ENCODE measurements around the gene IL23R. TPM values are rescaled to one million over a fixed set of nuclear protein-coding genes. Genes with fewer than 3 reads are reported as not detected.
"Not testable (repeated sequence)": the region's sequence is repeated elsewhere in the genome, so short reads cannot be mapped to it uniquely, and the experiment has no call there.

IL23R gene
- total and polyA plus RNA-seq, 5 donors = not detected

- Histone ChIP-seq H3K9me3 (ENCODE audit: control insufficient read depth, low read length) (no peaks in the 10 kb centered on the region), H3K4me1 (ENCODE audit: control insufficient read depth, insufficient read depth, low read length) (no peaks in the 10 kb centered on the region), H3K27me3 (ENCODE audit: control insufficient read depth, insufficient read depth) (no peaks in the 10 kb centered on the region), H3K27ac (ENCODE audit: low read length) (no peak overlapping the region), H3K4me3 (ENCODE audit: low read length) (no peak overlapping the region)
- WGBS = 58% methylated on average over 3 of the region's 3 CpGs
- DNase-seq (no peak), ATAC-seq (no peak)
- intact Hi-C loops (cut with DNase I) = no loop called here
Observed at GRCh38 chr1:67193704-67194103, 27.4 kb downstream of the IL23R start.

GRCh38 chr1:67194209-67194863, 28.1 kb downstream of the IL23R start:
- intact Hi-C loops (cut with DNase I) = no loop called here
- ATAC-seq (no peak), DNase-seq (no peak)
- WGBS = 87% methylated on average over 2 of the region's 2 CpGs
- Histone ChIP-seq H3K9me3 (ENCODE audit: control insufficient read depth, low read length) (no peaks in the 10 kb centered on the region), H3K27me3 (ENCODE audit: control insufficient read depth, insufficient read depth) (no peaks in the 10 kb centered on the region), H3K4me1 (ENCODE audit: control insufficient read depth, insufficient read depth, low read length) (no peaks in the 10 kb centered on the region), H3K4me3 (ENCODE audit: low read length) (no peak overlapping the region), H3K27ac (ENCODE audit: low read length) (no peak overlapping the region)

DNA sequence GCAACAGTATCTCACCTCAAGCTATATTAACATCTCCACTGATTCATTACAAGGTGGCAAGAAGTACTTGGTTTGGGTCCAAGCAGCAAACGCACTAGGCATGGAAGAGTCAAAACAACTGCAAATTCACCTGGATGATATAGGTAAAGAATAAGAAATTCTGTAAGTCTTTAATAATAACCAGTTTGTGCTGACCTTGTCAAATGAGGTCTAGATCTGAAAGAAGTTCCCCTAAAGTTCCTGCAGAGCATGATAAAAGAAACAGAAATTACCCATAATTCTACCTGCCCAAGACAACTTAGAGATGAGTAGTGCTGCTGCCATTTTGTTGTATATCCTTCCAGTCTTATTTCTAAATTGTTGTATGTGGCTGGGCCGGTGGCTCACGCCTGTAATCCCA, 34.5 kb downstream of the IL23R start:
- Histone ChIP-seq H3K4me1 (ENCODE audit: control insufficient read depth, insufficient read depth, low read length) (no peaks in the 10 kb centered on the region), H3K9me3 (ENCODE audit: control insufficient read depth, low read length) (no peaks in the 10 kb centered on the region), H3K4me3 (ENCODE audit: low read length) (no peak overlapping the region), H3K27me3 (ENCODE audit: control insufficient read depth, insufficient read depth) (no peaks in the 10 kb centered on the region), H3K27ac (ENCODE audit: low read length) (no peak overlapping the region)
- WGBS = 92% methylated on average over 3 of the region's 3 CpGs
- no peak for ATAC-seq
- no peak for DNase-seq
- intact Hi-C loops (cut with DNase I) = no loop called here

- DNase-seq (no peak), ATAC-seq (no peak)
- intact Hi-C loops (cut with DNase I) = no loop called here
- H3K4me3 ChIP-seq (ENCODE audit: low read length) = no peak overlapping the region
- H3K27ac ChIP-seq (ENCODE audit: low read length) = no peak overlapping the region
- H3K27me3 ChIP-seq (ENCODE audit: control insufficient read depth, insufficient read depth) = no peaks in the 10 kb centered on the region
- H3K9me3 ChIP-seq (ENCODE audit: control insufficient read depth, low read length) = no peaks in the 10 kb centered on the region
- no peaks in the 10 kb centered on the region for H3K4me1 ChIP-seq (ENCODE audit: control insufficient read depth, insufficient read depth, low read length)
- 83% methylated on average over 1 of the region's 1 CpG for WGBS
Observed at GRCh38 chr1:67201891-67202290, 35.6 kb downstream of the IL23R start.

DNA sequence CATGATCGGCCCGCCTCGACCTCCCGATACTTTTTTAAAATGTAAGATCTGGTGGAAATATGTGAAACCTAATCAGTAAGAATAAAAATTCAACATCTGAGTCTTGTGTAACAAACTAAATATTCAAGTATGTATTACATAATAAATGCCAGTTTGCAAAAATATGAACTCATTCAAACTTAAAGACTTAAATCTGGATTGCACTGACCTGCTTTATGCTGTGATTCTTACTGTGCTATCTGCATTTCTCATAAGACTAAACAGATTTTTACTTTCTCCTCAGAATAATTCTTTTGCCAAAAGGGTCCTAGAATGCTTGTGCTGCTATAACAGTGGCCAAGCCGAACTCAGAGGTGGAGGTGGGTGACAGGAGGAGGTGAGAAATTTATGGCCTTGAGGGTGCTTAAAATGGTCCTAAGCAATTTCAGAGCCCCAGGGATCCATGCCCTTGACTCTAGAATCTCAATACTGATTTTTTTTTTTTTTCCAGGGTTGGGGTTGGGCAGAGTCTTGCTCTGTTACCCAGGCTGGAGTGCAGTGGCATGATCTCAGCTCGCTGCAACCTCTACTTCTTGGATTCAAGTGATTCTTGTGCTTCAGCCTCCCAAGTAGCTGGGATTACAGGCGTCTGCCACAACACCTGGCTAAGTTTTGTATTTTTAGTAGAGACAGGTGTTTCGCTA, 38.2 kb downstream of the IL23R start:
- 70% methylated on average over 8 of the region's 8 CpGs for WGBS
- Histone ChIP-seq H3K9me3 (ENCODE audit: control insufficient read depth, low read length) (no peaks in the 10 kb centered on the region), H3K27ac (ENCODE audit: low read length) (no peak overlapping the region), H3K27me3 (ENCODE audit: control insufficient read depth, insufficient read depth) (no peaks in the 10 kb centered on the region), H3K4me1 (ENCODE audit: control insufficient read depth, insufficient read depth, low read length) (no peaks in the 10 kb centered on the region), H3K4me3 (ENCODE audit: low read length) (no peak overlapping the region)
- intact Hi-C loops (cut with DNase I) = no loop called here
- no peak for ATAC-seq
- no peak for DNase-seq

DNA sequence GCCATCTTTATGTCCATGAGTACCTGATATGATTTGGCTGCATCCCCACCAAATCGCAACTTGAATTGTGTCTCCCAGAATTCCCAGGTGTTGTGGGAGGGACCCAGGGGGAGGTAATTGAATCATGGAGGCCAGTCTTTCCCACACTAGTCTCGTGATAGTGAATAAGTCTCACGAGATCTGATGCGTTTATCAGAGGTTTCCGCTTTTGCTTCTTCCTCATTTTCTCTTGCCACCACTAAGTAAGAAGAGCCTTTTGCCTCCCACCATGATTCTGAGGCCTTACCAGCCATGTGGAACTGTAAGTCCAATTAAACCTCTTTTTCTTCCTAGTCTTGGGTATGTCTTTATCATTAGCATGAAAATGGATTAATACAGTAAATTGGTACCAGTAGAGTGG, 41.1 kb downstream of the IL23R start:
- H3K27ac ChIP-seq (ENCODE audit: low read length); intact Hi-C loops (cut with DNase I); H3K9me3 ChIP-seq (ENCODE audit: control insufficient read depth, low read length); H3K4me3 ChIP-seq (ENCODE audit: low read length); H3K4me1 ChIP-seq (ENCODE audit: control insufficient read depth, insufficient read depth, low read length); DNase-seq; ATAC-seq; H3K27me3 ChIP-seq (ENCODE audit: control insufficient read depth, insufficient read depth): not testable (repeated sequence)
- WGBS = 88% methylated on average over 5 of the region's 5 CpGs

DNA sequence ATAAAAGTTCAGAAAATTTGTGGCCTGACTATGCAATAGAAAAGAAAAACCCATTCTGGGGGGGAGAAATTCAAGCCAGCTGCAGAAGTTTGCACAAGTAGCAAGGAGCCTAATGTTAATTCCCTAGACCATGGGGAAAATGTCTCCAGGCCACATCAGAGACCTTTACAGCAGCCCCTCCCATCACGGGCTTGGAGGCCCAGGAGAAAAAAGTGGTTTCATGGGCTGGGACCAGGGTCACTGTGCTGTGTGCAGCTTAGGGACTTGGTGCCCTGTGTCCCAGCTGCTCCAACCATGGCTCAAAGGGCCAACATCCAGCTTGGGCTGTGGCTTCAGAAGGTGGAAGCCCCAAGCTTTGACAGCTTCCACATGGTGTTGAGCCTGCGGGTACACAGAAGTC, 42.0 kb downstream of the IL23R start:
- H3K4me1 ChIP-seq (ENCODE audit: control insufficient read depth, insufficient read depth, low read length) = no peaks in the 10 kb centered on the region
- no peaks in the 10 kb centered on the region for H3K9me3 ChIP-seq (ENCODE audit: control insufficient read depth, low read length)
- no peak overlapping the region for H3K27ac ChIP-seq (ENCODE audit: low read length)
- no peak overlapping the region for H3K4me3 ChIP-seq (ENCODE audit: low read length)
- intact Hi-C loops (cut with DNase I) = no loop called here
- no peak for ATAC-seq
- WGBS = 86% methylated on average over 2 of the region's 2 CpGs
- DNase-seq = no peak
- H3K27me3 ChIP-seq (ENCODE audit: control insufficient read depth, insufficient read depth) = no peaks in the 10 kb centered on the region

GRCh38 chr1:67209521-67209920, 43.3 kb downstream of the IL23R start:
- ATAC-seq = no peak
- Histone ChIP-seq H3K4me1 (ENCODE audit: control insufficient read depth, insufficient read depth, low read length) (no peaks in the 10 kb centered on the region), H3K27me3 (ENCODE audit: control insufficient read depth, insufficient read depth) (no peaks in the 10 kb centered on the region), H3K9me3 (ENCODE audit: control insufficient read depth, low read length) (no peaks in the 10 kb centered on the region), H3K27ac (ENCODE audit: low read length) (no peak overlapping the region), H3K4me3 (ENCODE audit: low read length) (no peak overlapping the region)
- no peak for DNase-seq
- WGBS = 66% methylated on average over 3 of the region's 3 CpGs
- intact Hi-C loops (cut with DNase I) = no loop called here

DNA sequence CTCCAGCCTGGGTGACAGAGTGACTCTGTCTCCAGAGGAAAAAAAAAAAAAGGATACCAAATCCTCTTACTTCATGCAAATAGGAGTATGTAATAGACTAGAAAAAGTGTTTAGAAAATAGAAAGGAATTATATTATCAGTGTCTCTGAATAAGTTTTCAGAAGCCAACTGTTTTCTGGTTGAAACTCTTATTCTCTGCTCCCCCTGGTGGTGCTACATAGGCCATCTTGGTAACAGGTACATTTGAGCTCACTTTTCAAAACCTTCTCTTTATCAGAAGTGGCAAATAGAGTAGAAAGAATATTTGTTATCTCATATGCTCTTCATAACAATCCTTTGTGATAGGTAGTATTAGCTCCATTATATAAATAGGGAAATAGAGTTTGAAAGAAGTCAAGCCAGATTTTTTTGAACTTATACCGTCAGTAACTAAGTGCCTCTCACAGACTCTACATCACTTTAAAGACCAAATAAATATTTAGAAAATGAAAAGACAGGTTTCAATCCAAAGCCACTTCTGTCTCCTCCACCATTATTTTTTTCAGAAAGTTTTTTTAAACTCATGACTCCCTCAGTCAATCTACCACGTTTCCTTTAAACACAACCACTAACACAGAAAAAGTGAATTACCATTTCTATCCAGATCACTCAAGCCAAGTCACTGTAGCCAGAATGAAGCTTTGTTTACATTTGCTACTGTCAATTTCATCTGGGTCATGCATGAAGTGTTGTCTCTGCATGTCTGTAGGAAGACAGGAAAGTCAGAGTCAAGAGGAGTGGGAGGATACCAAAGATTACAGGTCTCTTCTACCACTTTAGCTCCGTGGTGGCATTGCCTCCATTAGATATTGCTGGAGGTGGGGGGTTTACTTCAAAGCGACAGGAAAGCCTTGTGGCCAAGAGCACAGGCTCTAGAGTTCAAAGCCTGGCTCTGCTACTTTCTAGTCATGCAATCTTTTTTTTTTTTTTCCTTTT, 45.6 kb downstream of the IL23R start:
- no peak for DNase-seq
- 58% methylated on average over 4 of the region's 4 CpGs for WGBS
- ATAC-seq = no peak
- H3K4me1 ChIP-seq (ENCODE audit: control insufficient read depth, insufficient read depth, low read length) = no peaks in the 10 kb centered on the region
- H3K27ac ChIP-seq (ENCODE audit: low read length) = no peak overlapping the region
- no peaks in the 10 kb centered on the region for H3K9me3 ChIP-seq (ENCODE audit: control insufficient read depth, low read length)
- H3K4me3 ChIP-seq (ENCODE audit: low read length) = no peak overlapping the region
- intact Hi-C loops (cut with DNase I) = loop anchor here in 1 of 4 donors (5.0 kb wide), 1 partner anchor 290 kb away; no protein-coding TSS in a partner anchor
- no peaks in the 10 kb centered on the region for H3K27me3 ChIP-seq (ENCODE audit: control insufficient read depth, insufficient read depth)

- no peaks in the 10 kb centered on the region for H3K4me1 ChIP-seq (ENCODE audit: control insufficient read depth, insufficient read depth, low read length)
- H3K4me3 ChIP-seq (ENCODE audit: low read length) = no peak overlapping the region
- H3K27ac ChIP-seq (ENCODE audit: low read length) = no peak overlapping the region
- H3K27me3 ChIP-seq (ENCODE audit: control insufficient read depth, insufficient read depth) = no peaks in the 10 kb centered on the region
- DNase-seq (no peak), ATAC-seq (no peak)
- intact Hi-C loops (cut with DNase I) = loop anchor here in 1 of 4 donors (5.0 kb wide), 1 partner anchor 289 kb away; no protein-coding TSS in a partner anchor
- 48% methylated on average over 3 of the region's 3 CpGs for WGBS
- no peaks in the 10 kb centered on the region for H3K9me3 ChIP-seq (ENCODE audit: control insufficient read depth, low read length)
Observed at GRCh38 chr1:67213164-67213563, 46.9 kb downstream of the IL23R start.

DNA sequence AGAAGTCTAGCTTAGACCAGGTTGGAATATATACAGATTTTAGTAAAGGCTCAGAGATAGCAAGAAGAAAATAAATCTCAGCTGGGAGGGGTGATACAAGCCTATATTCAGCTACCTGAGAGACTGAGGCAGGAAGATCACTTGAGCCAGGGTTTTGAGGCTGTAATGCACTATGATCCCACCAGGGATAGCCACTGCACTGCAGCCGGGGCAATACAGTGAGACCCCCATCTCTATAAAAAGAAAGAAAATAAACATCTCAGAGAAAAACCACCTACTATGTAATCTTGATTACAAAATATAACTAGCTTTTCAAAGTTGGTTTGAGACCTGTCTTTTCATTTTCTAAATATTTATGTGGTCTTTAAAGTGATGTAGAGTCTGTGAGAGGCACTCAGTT, 47.7 kb downstream of the IL23R start:
- ATAC-seq (no peak), DNase-seq (no peak)
- Histone ChIP-seq H3K4me1 (ENCODE audit: control insufficient read depth, insufficient read depth, low read length) (no peaks in the 10 kb centered on the region), H3K4me3 (ENCODE audit: low read length) (no peak overlapping the region), H3K27ac (ENCODE audit: low read length) (no peak overlapping the region), H3K27me3 (ENCODE audit: control insufficient read depth, insufficient read depth) (no peaks in the 10 kb centered on the region), H3K9me3 (ENCODE audit: control insufficient read depth, low read length) (no peaks in the 10 kb centered on the region)
- 89% methylated on average over 1 of the region's 1 CpG for WGBS
- intact Hi-C loops (cut with DNase I) = loop anchor here in 1 of 4 donors (5.0 kb wide), 1 partner anchor 288 kb away; no protein-coding TSS in a partner anchor

Measured in right cardiac atrium (tissue), 5 donors.